NCI-H2029 treated with DMSO at 0.1 percent for 48 hours (cell line): ENCODE results near the gene MAP2K5.

Experiments
- DNase-seq: peaks from one replicate; lab custom pipeline; 2025; lab: John Stamatoyannopoulos, UW

Gene MAP2K5

DNA sequence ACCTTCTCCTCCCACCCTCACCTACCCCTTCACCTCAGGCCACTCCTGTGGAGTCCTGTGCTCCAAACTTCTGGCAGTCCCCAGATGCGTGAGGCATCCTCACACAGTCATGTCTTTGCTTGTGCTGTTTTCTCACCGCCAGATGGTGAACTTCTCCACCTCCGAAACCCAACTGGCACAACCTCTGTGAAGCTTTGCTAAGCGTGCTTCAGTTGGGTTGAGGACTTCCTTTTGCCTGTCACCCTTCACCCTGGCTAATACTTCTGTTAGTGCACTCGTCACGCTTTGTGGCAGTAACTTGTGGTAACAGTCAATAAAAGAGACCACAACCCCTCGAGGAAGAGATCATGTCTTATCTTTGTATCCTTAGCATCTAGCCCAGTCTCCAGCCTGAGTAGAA is 240.8 kb downstream of the MAP2K5 start:
- no peak for DNase-seq

DNA sequence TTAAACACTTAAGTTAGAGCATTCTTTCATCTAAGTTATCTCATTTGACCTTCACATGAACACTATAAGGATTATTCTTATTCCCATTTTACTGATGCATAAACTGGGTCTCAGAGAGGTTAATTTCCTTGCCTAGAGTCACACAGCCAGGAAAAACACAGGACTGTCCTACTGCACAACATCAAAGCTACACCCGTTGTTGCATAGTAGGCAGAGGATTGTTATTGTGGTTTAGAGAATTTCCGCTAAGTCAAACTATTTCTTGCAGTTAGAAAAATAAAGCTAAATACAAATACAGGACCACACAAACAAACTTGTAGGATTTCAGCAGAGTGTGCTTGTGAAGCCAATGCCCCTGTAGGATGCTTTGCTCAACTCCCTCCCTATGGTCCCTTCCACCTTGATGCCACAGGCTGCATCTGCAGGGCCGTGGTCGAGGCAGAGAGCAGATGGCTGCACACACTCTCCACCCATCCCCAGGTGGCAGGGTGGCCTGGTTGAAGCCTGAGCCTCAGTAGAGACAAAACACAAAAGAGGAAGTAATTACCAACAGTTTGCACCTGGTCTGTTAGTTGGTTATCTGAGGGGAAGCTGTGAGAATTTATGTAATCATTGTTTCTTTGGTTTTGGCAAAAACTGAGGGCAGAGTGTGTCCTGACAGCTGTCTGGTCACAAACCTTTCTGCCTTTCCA is 241.7 kb downstream of the MAP2K5 start:
- no peak for DNase-seq

DNA sequence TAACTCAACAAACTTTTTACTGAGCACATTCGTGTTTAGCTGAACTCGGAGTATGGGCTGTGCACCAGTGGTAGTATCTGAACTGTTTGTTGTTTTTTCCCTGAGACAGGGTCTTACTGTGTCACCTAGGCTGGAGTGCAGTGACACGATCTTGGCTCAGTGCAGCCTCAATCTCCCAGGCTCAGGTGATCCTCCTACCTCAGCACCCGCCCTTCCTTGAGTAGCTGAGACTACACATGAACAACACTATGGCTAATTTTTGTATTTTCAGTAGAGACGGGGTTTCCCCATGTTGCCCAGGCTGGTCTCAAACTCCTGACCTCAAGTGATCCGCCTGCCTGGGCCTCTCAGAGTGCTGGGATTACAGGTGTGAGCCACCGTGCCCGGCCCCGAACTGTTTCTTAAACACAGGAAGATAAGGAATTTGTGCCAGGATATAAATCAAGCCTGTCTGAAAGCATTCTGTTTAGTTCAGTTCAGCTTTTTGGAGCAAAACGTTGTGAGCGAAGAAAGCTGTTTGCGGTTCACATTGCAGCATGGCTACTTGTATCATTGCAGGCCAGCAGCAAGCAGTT is 242.4 kb downstream of the MAP2K5 start:
- no peak for DNase-seq

DNA sequence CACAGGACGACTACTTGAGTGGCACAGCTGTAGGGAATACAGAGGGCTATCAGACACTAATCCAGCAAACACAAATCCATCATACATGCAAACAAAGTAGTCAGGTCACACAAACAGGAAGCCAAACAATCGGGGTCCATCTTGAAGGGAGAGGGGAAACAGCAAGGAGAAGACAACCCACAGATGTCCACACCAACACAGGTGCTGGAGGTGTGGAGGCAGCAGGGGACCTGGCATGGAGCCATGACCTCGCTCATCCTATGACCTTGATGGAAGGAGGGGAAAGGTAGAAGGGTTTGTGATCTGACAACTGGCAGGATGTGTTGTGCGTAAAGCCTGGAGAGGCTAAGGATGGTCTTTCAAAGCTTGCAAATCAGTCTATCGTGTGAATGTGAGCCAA is 242.9 kb downstream of the MAP2K5 start:
- DNase-seq = no peak

DNA sequence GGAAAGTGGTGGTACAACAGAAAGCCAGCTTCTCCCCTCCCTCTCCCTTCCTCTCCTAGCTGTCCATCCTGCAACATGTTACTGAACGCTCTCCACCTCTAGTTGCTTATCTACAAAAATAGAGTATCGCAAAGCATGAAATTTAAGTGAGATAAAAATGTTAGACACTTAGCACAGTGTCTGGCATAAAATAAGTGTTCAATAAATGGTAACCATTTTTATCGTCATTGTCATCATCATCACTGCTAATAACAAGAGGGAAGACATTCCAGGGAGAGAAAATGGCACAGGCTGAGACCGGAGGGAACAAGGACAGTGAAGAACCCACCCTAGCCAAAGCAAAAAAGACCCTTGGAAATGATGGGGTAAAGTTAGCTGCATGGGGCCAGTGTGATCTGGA is 244.1 kb downstream of the MAP2K5 start:
- no peak for DNase-seq

DNA sequence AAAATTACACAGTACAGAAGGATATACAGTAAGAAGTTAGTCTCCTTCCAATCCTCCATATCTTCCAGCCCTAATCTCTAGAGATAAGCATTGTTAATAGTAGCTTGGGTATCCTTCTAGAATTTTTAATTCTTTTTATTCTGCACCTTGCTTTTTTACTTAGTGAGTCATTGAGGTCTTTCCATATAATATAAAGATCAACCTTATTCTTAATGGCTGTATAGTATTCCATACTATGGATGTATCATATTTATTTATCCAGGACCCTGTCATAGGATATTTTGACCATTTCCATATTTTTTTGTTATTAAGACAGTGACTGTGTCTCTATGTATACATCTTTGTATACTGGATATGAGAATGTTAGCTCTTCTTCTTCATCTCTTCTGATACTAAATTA is 246.5 kb downstream of the MAP2K5 start:
- DNase-seq = no peak

DNA sequence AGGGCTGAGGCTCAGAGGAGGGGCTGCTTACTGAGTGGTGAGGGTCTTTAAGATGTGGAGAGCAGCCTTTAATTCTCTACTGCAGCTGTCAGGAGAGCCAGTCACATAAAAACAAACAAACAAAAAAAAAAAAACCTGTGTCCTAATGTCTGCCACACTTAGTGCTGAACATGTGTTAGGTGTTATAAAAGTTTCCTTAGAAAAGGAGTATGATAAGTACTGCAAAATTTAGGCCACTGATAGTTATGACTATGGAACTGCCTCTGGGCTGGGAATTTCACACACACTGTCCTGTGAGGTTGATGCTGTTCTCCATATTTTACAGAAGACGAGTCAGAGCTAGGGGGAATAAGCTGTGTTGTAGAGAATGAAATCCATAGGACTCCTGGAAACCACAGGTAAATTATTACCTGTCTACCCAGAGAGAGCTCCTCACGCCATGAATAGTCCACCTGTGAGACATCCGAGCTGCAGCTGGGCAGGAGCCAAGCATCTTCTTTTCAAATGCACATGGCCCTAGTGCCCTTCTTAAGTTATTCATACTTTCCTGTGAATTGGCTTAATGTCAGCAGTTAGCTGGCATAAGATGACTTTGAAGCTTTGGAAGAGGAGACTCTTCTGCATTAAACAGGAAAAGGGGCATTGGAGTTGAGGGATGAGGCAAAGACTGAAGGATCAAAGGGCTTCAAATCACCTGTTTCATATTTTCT is 248.3 kb downstream of the MAP2K5 start:
- DNase-seq = no peak

DNA sequence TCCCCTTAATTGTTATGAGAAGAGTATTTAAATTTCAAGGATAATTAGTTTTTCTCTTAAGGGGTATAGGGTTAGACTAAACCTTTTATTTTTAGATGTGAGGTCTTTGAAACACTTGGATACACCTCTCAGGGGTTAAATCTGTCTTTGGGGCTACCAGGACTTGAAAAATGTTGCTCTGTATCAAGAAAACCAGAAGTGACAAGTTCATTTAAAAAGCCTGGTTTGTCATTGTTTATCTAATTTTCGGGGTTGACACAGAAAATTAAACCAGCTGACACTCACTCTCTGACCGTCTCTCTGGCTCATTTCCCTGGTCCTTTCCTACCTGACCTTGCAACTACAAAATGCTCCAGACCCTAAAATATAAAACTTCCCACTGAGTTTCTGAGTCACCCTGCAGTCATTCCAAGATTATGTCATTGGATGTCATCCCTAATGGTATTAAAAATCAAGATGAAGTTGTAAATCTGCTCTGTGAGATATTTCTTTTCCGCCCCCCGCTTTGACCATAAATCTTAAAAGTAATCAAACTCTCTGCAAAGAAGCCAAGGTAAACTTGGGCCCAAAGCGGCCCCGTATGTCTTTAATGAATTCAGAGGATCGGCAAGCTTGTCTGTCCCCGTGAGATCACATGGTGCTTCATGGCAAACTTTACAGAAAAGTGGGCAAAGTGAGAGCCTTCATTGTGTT is 249.9 kb downstream of the MAP2K5 start:
- DNase-seq = no peak

DNA sequence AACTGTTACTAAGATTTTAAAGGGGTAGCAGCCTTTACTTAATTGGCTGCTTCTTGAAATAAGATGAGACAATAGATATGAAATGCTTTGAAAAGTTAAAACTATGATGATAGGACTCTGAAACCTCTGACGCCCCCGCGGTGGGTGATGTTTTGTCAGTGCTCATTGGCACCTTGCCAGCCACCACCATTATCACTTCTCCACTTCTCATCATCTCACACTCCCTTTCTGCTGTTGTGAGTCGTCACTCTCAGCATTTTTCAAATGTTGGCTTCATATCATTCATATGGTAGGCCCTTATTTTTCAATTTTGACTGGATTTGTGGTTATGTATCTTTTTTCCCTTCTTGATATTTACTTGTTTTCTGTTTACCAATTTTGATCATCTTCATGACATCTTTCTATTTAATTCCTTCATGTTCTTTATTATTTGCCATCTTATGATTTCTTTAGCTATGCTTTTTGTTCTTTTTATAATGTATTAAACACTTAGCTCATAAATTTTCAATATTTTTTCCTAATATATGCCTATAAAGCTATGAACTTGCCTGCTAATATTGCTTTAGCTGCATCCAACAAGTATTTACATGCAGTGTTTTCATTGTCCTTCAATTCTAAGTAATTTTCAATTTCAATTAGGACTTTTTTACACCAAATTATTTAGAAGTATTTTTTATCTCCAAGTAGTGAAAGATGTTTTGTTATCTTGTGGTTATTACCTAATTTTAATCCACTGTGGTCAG is 252.5 kb downstream of the MAP2K5 start:
- DNase-seq = no peak

DNA sequence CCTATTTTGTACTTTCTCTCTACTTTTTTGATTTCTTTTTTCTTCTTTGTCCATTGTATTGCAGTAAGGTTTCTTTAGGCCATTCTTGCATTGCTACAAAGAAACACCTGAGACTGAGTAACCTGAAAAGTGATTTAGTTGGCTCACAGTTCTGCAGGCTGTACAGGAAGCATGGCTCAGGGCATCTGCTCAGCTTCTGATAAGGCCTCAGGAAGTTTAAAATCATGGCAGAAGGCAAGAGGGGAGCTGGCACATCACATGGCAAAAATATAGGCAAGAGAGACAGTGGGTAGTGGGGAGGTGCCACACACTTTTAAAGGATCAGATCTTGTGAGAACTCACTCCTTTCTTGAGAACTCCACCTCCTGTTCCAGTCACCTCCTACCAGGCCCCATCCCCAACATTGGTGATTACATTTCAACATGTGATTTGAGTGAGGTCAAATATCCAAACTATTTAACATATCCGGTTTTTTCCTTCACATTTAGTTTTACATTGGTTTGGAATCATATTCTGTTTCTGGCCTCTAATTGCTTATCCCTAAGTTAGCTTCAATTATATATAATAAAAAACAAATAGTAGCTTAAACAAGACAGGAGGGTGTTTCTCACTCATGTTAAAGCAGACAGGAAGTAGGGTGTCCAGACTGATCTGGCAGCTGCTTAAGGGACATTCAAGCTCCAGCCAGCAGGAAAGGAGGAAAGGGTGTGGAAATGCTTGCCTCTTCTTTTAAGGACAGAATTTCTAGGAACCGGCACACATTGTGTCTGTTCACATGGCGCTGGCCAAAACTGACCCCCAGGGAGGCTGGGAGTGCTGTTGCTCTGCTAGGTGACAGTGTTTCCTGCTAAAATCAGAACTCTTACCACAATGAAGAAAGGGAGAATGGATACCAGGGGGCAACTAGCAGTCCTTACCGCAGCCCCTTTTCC is 254.0 kb downstream of the MAP2K5 start:
- DNase-seq = no peak

DNA sequence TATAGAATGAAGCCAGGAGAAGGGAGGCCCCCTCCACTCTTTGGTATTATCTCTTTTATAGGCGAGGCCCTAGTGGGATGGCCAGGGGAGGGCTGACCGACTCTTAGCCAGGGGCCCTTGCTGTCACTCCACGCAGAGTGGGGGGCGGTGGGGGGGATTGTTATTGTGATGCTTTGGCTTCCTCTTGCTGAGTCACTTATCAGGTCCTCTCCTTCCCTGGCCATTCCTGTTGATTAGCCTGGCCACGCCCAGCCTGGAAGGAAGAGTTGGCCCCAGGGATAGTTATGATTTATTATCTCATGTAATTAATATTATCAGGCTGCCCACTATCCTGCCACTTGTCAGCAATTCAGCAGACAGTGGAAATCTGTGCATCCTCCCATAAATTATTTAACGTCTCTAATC is 257.3 kb downstream of the MAP2K5 start:
- no peak for DNase-seq

DNA sequence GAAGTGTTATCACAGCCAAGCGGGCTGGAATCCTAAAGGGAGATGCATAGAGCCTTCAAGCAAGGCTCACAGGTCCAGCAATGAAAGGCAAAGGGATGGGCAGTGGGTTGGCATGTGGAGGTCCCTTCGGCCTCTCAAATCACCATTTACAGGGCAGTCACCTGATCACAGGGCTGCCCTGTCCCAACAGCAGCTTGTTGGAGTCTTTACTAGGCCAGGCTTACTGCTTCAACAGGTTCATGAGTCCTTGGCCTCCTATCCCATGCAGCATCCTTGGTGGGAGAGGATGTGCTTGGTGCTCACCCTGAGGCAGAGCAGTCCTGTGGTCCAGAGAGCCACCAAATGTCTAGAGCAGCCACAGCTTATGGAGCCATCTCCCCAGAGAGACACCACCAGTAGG is 258.6 kb downstream of the MAP2K5 start:
- DNase-seq = no peak

DNA sequence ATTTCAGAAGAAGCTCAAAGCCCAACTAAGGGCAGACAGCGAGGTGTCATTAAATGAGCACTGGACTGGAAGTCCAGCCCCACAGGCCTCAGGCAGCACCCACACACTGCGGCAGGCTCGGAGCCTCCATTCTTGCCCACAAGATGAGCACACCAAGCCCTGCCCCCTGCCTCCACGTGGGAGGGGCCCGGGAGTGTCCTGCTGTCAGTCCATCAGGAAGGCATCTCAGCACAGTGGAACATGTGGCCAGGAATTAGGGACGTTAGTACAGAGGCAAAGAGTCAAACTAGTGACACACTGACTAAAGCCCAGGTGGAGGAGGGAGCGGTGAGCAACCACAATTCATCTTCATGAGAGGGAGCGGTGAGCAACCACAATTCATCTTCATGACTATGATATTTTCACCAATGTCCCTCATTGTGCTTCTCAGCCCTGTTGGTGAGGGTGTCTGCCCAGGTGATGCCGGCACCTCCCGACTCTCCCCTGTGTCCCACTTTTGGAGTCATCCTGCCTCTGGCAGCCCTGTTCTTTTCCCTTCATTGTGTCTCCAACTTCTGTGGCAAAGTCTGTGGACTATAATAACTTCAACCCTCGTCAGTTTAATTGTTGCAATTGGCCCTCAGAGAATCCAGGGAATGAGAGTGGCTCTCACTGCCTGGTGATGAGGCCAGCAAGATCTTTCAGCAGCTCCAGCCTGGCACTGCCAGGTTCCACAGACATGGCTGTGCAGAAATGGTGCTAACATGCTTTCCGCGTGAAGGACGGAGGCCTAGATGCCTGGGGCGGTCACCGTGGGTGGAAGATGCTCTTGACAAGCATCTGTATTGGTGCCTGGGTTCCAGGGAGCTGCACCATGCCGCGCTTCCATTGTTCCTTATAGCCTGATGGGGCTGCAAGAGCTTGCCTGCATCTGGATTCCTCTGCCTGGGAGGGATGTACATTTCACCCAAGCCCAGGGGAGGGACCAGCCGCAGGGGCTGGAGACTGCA is 259.7 kb downstream of the MAP2K5 start:
- DNase-seq = no peak

DNA sequence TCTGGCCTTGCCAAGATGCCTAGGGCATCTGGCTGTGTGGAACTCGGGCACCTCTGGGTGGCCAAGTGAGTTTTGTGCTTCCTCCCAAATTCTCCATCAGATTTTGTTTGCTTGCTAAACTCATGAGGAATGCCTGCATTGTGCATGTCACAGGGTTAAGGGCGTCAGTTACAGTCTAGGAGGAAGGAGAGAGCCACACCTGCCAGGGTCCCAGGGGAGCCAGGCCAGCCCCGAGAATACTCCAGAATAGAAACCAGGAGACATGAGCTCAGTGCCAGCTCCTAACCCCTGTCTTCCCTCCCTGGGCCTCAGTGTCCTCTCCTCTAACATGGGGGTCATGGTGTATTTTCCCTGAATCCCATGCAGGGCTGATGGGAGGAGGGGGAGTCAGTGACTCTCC is 260.8 kb downstream of the MAP2K5 start:
- no peak for DNase-seq

DNA sequence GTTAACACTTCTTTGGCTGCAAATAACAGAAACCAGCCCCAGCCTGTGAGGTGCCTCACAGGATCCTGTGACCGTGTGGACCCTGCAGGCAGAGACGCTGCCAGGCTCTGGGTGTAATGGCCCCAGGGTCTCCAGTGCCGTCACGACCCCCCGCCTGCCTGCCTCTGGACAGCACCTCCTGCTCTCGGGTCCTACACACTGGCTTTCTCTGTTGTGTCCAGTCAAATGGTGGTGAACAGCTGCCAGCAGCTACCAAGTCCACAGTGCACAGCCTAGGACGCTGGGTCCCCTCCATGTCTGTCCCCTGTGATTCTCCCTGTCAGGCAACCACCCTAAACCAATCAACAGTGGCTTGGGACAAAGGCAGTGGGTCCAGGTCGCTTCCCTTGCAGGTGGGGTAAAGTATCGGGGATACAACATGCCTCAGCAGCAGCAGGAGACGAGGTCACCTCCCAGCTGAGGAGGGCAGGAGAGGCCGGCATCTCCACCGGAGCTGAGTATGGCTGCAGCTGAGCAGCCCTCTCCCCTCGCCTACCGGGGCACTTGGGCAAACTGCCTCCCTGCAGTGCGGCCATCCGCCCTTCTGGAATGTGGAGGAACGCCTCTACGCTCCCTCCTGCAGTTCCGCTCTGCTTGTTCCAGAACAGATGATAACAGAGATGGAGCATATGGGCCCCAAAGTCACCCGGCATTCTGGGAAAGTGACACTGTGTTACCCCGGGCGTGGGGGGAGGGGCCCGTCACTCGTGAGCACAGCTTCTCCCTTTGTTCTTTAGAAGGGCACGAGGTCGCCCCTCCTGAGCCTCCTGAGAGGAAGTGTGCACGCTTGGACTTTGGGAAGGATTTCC is 261.7 kb downstream of the MAP2K5 start:
- no peak for DNase-seq

DNA sequence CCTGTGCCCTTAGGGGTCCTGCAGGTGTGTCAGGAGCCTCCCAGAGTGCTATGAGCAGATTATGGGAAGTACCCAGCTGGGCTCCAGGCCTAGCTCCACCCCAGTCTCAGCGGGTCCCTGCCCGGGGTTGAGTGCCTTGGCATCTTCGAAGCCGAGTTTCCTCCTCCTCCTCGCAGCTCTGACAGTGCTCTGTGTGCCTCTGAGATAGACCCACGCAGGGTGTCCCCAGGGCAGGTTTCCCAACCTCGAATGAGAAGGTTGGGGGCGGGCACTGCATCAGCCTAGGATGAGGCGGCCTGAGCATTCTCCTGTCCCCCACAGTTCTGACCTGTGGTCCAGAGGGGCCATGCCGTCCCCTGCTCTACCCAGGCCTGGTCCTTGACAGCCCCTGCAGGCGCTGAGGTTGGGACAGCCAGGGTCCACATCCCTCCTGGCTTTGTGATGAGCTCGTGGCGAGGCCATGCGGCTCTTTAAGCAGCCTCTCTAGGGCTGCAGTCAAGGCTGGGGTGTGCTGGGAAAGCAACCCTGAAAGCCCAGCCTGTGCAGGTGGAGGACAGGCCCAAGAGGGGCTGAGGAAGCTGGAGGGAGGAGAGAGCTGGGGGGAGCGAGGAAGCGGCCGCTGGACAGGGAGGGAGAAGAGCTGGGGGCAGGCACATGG is 262.6 kb downstream of the MAP2K5 start:
- no peak for DNase-seq

DNA sequence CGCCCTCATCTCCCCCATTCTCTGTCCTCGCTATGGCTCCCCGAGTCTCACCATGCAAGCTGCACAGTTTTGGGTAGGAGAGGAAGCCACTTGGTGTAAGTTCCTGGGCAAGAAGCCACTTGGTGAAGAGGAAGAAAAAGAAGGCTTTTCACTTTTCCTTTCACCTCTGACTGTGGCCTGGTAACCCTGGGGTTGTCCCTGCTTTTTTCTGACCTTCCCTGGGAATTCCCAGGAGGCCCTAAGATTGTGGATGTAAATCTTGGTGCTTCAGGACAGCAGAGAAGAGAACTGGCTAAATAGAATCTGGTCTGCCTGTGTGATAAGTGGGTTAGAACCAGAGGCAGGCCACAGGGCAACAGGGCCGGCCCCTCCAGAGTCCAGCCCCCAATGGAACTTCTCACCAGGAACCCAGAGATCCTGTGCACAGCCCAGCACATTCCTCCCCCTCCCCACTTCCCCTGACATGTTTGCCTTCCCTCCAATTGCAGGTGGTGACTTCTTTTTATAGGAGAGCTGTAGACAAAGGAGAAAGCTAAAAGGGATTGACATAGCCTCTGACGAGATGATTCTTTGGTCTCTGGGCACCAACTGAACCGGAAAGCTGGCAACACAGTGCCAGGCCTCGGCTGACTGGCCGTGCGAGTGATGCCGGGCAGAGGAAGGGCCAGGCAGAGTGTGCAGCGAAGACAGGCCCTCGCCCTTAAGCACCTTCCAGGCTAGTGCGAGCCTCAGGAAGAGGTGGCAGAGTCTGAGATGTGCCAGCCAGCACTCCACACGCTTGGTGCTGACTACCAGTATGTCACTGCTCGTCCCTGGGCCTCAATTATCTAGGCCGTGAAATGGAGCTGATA is 263.4 kb downstream of the MAP2K5 start:
- DNase-seq = no peak
